ENCODE data around the gene PLEKHN1. TPM values are rescaled to one million over a fixed set of nuclear protein-coding genes. Genes with fewer than 3 reads are reported as not detected.

The PLEKHN1 gene
- total and polyA plus RNA-seq, 2 experiments from 2014 or later = 0.36 to 0.60 TPM

- Histone ChIP-seq H3K27ac (no peak overlapping the region), H3K27me3 (peaks cover 55% of the 10 kb centered on the region), H3K9me3 (ENCODE audit: low read depth) (no peaks in the 10 kb centered on the region), H3K4me1 (ENCODE audit: low read depth) (no peaks in the 10 kb centered on the region), H3K4me3 (no peak overlapping the region), H3K36me3 (no peaks in the 10 kb centered on the region)
- DNase-seq (ENCODE audit: low read depth in 1 of 2, low spot score in 1 of 2) = no peak
- TF ChIP-seq CTCF (IDR thresholded peaks at IDR 0.05; ENCODE audit: low read depth, low read length) = no peak
Observed at GRCh38 chr1:996851-997712, 30.8 kb downstream of the PLEKHN1 start.

GRCh38 chr1:997713-997992 lies 31.4 kb downstream of the PLEKHN1 start:
- TF ChIP-seq CTCF (IDR thresholded peaks at IDR 0.05; ENCODE audit: low read depth, low read length) = no peak
- Histone ChIP-seq H3K27me3 (peaks cover 55% of the 10 kb centered on the region), H3K4me1 (ENCODE audit: low read depth) (no peaks in the 10 kb centered on the region), H3K4me3 (no peak overlapping the region), H3K36me3 (no peaks in the 10 kb centered on the region), H3K27ac (no peak overlapping the region), H3K9me3 (ENCODE audit: low read depth) (no peaks in the 10 kb centered on the region)
- no peak for DNase-seq (ENCODE audit: low read depth in 1 of 2, low spot score in 1 of 2)

- no peak for TF ChIP-seq CTCF (IDR thresholded peaks at IDR 0.05; ENCODE audit: low read depth, low read length)
- Histone ChIP-seq H3K4me1 (ENCODE audit: low read depth) (no peaks in the 10 kb centered on the region), H3K27me3 (peaks cover 53% of the 10 kb centered on the region), H3K4me3 (peak overlapping the region; percentile 39), H3K9me3 (ENCODE audit: low read depth) (no peaks in the 10 kb centered on the region), H3K27ac (no peak overlapping the region), H3K36me3 (no peaks in the 10 kb centered on the region)
- DNase-seq (ENCODE audit: low read depth in 1 of 2, low spot score in 1 of 2) = peak in 1 of 2 donors; percentile 58
Observed at GRCh38 chr1:997993-998744, 31.9 kb downstream of the PLEKHN1 start.

GRCh38 chr1:998745-998994 lies 32.4 kb downstream of the PLEKHN1 start:
- Histone ChIP-seq H3K27me3 (peaks cover 48% of the 10 kb centered on the region), H3K27ac (peak overlapping the region; percentile 99)

More at GRCh38 chr1:998745-998994, 32.4 kb downstream of the PLEKHN1 start:
- DNase-seq (ENCODE audit: low read depth in 1 of 2, low spot score in 1 of 2) = no peak
- Histone ChIP-seq H3K4me3 (peak overlapping the region; percentile 39), H3K4me1 (ENCODE audit: low read depth) (peaks cover 3% of the 10 kb centered on the region), H3K36me3 (no peaks in the 10 kb centered on the region), H3K9me3 (ENCODE audit: low read depth) (no peaks in the 10 kb centered on the region)
- TF ChIP-seq CTCF (IDR thresholded peaks at IDR 0.05; ENCODE audit: low read depth, low read length) = no peak
